K562 (cell line): ENCODE data around the gene TMEM203. TPM values are rescaled to one million over a fixed set of nuclear protein-coding genes. Genes with fewer than 3 reads are reported as not detected.

Experiments used
- CEBPZ ChIP-seq: fragments of 150-350 bp; IDR thresholded peaks from 2 replicates; pipeline ENCODE4 v1.6.1; 2014; ENCODE audit warnings: low read depth, mild to moderate bottlenecking, low read length, borderline replicate concordance
- ELF1 ChIP-seq: fragments of 200-800 bp; sonication (Bioruptor generic); IDR thresholded peaks from 2 replicates; pipeline ENCODE4 v1.6.1; 2016; ENCODE audit warnings: missing genetic modification characterization, missing compliant biosample characterization
- FOXA3 ChIP-seq, 2 experiments: fragments of 450-650 bp in 1 of 2; sonication (generic) in 1 of 2; formaldehyde crosslinking; IDR thresholded peaks in 1 of 2; conservative IDR thresholded peaks in 1 of 2; 2 replicates each; pipeline versions ENCODE4 v1.4.0 to v1.8.0; 2020 to 2022; ENCODE audit warnings: mild to moderate bottlenecking in 2 of 2, missing genetic modification reagents in 1 of 2
- GABPB1 ChIP-seq: sonication (generic); formaldehyde crosslinking; IDR thresholded peaks from 2 replicates; pipeline ENCODE4 v1.8.0; 2022; ENCODE audit warnings: mild to moderate bottlenecking, missing genetic modification reagents
- KLF10 ChIP-seq: fragments of 250-450 bp; sonication (Bioruptor Pico); IDR thresholded peaks from 2 replicates; pipeline ENCODE4 v1.6.1; 2021; ENCODE audit warnings: matching md5 sums
- LEF1 ChIP-seq: fragments of 450-650 bp; IDR thresholded peaks from 2 replicates; pipeline ENCODE4 v1.6.1; 2016; ENCODE audit warnings: mild to moderate bottlenecking
- NCOA4 ChIP-seq: fragments of 450-650 bp; IDR thresholded peaks from 2 replicates; pipeline ENCODE4 v1.6.1; 2018; ENCODE audit warnings: mild to moderate bottlenecking; ENCODE audit not compliant: partially characterized antibody
- RBM34 ChIP-seq: fragments of 200-400 bp; formaldehyde crosslinking; IDR thresholded peaks from 2 replicates; pipeline ENCODE4 v1.6.1; 2018; ENCODE audit warnings: low read length, borderline replicate concordance; ENCODE audit not compliant: insufficient read depth
- SRSF7 ChIP-seq: fragments of 200-400 bp; formaldehyde crosslinking; optimal IDR thresholded peaks from 2 replicates; pipeline ENCODE3; 2017; ENCODE audit warnings: mild to moderate bottlenecking, low read depth, low read length
- ZNF133 ChIP-seq: fragments of 250-450 bp; sonication (Bioruptor Pico); IDR thresholded peaks from 2 replicates; pipeline ENCODE4 v1.4.0; 2020; ENCODE audit warnings: mild to moderate bottlenecking
- ZNF23 ChIP-seq: fragments of 250-450 bp; sonication (Bioruptor Pico); IDR thresholded peaks from 2 replicates; pipeline ENCODE4 v1.4.0; 2020; ENCODE audit warnings: mild to moderate bottlenecking
- ZNF507 ChIP-seq: conservative IDR thresholded peaks from 2 replicates; pipeline ENCODE4 v1.6.1; 2017; ENCODE audit warnings: missing genetic modification characterization, missing compliant biosample characterization
- polyA plus RNA-seq, 8 experiments: library from polyadenylated mRNA; depleted of rRNA in 4 of 8; stranded (reverse) in 5 of 8; unstranded in 3 of 8; fragments of >200 nt; fragmentation: Nextera tagmentation in 2 of 8; fragmentation: Illumina TruSeq in 1 of 8; extraction: Ambion mirVana in 2 of 8; extraction: Trizol in 1 of 8; gene quantifications; 2 replicates each; pipeline versions ENCODE4 v1.2.1 to v1.2.3, GENCODE V29; 2011 to 2014; ENCODE audit warnings: inconsistent platforms in 1 of 8, missing spikeins in 1 of 8
- total RNA-seq, 7 experiments: library from RNA; depleted of rRNA in 6 of 7; stranded (reverse); fragments of >200 nt in 6 of 7; fragmentation: Illumina TruSeq in 2 of 7; extraction: Trizol in 2 of 7; gene quantifications; 2 replicates each; pipeline versions ENCODE4 v1.2.1 to v1.2.3, GENCODE V29; 2011 to 2021; ENCODE audit warnings: low replicate concordance in 1 of 7
- TF ChIP-seq, protein P1 (sequence below): fragments of 250-450 bp; sonication (Bioruptor Pico); IDR thresholded peaks from 2 replicates; pipeline ENCODE4 v1.5.1; 2021; ENCODE audit warnings: mild to moderate bottlenecking
- TF ChIP-seq, protein P2 (sequence below): fragments of 250-450 bp; sonication (Bioruptor Pico); IDR thresholded peaks from 2 replicates; pipeline ENCODE4 v1.4.0; 2020
- TF ChIP-seq, protein P3 (sequence below): fragments of 250-450 bp; sonication (Bioruptor Pico); IDR thresholded peaks from 2 replicates; pipeline ENCODE4 v1.8.0; 2022; ENCODE audit warnings: inconsistent platforms

TMEM203 gene
- total and polyA plus RNA-seq, 9 of the 15 experiments (the other 6 are each of a cell fraction or from before 2014, with no cell fraction given): 8.8 to 59.5 (median 37.6) TPM

- TF ChIP-seq ELF1 (tag) (no peak), ZNF23 (no peak), RBM34 (no peak), ZNF133 (no peak), CEBPZ (no peak), ZNF507 (no peak), GABPB1 (peak; percentile 86), SRSF7 (no peak), KLF10 (CRISPR knock-in tag) (no peak), LEF1 (no peak; the same call in 1 of the 2 replicates), NCOA4 (no peak), FOXA3 (CRISPR knock-in tag; conservative IDR thresholded peaks at IDR 0.05 in 1 of 2, IDR thresholded peaks at IDR 0.05 in 1 of 2) (peak; percentile 97 to 99)
- TF ChIP-seq, protein P1, sequence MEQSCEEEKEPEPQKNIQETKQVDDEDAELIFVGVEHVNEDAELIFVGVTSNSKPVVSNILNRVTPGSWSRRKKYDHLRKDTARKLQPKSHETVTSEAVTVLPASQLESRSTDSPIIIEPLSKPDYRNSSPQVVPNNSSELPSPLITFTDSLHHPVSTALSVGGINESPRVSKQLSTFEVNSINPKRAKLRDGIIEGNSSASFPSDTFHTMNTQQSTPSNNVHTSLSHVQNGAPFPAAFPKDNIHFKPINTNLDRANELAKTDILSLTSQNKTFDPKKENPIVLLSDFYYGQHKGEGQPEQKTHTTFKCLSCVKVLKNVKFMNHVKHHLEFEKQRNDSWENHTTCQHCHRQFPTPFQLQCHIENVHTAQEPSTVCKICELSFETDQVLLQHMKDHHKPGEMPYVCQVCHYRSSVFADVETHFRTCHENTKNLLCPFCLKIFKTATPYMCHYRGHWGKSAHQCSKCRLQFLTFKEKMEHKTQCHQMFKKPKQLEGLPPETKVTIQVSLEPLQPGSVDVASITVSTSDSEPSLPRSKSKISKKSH (CRISPR knock-in tag): no peak
- TF ChIP-seq, protein P2, sequence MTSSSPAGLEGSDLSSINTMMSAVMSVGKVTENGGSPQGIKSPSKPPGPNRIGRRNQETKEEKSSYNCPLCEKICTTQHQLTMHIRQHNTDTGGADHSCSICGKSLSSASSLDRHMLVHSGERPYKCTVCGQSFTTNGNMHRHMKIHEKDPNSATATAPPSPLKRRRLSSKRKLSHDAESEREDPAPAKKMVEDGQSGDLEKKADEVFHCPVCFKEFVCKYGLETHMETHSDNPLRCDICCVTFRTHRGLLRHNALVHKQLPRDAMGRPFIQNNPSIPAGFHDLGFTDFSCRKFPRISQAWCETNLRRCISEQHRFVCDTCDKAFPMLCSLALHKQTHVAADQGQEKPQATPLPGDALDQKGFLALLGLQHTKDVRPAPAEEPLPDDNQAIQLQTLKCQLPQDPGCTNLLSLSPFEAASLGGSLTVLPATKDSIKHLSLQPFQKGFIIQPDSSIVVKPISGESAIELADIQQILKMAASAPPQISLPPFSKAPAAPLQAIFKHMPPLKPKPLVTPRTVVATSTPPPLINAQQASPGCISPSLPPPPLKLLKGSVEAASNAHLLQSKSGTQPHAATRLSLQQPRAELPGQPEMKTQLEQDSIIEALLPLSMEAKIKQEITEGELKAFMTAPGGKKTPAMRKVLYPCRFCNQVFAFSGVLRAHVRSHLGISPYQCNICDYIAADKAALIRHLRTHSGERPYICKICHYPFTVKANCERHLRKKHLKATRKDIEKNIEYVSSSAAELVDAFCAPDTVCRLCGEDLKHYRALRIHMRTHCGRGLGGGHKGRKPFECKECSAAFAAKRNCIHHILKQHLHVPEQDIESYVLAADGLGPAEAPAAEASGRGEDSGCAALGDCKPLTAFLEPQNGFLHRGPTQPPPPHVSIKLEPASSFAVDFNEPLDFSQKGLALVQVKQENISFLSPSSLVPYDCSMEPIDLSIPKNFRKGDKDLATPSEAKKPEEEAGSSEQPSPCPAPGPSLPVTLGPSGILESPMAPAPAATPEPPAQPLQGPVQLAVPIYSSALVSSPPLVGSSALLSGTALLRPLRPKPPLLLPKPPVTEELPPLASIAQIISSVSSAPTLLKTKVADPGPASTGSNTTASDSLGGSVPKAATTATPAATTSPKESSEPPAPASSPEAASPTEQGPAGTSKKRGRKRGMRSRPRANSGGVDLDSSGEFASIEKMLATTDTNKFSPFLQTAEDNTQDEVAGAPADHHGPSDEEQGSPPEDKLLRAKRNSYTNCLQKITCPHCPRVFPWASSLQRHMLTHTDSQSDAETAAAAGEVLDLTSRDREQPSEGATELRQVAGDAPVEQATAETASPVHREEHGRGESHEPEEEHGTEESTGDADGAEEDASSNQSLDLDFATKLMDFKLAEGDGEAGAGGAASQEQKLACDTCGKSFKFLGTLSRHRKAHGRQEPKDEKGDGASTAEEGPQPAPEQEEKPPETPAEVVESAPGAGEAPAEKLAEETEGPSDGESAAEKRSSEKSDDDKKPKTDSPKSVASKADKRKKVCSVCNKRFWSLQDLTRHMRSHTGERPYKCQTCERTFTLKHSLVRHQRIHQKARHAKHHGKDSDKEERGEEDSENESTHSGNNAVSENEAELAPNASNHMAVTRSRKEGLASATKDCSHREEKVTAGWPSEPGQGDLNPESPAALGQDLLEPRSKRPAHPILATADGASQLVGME (CRISPR knock-in tag): no peak
- TF ChIP-seq, protein P3, sequence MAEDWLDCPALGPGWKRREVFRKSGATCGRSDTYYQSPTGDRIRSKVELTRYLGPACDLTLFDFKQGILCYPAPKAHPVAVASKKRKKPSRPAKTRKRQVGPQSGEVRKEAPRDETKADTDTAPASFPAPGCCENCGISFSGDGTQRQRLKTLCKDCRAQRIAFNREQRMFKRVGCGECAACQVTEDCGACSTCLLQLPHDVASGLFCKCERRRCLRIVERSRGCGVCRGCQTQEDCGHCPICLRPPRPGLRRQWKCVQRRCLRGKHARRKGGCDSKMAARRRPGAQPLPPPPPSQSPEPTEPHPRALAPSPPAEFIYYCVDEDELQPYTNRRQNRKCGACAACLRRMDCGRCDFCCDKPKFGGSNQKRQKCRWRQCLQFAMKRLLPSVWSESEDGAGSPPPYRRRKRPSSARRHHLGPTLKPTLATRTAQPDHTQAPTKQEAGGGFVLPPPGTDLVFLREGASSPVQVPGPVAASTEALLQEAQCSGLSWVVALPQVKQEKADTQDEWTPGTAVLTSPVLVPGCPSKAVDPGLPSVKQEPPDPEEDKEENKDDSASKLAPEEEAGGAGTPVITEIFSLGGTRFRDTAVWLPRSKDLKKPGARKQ (CRISPR knock-in tag): no peak
Measured at GRCh38 chr9:137236238-137236935, 30.9 kb upstream of the TMEM203 start (continued).
